Mesenchymal stem cell (in vitro differentiated cells and primary cell): Measurements from ENCODE around the gene ZNF396.

ENCODE experiments used
- DNase-seq: peaks from one replicate; pipeline ENCODE4 v3.0.0-alpha.2; 2013
- H2AFZ ChIP-seq: one replicate; pipeline ENCODE4 v1.6.1; 2013; ENCODE audit warnings: low read depth, mild to moderate bottlenecking, control low read depth, inconsistent platforms, low read length, moderate library complexity
- H2AK5ac ChIP-seq: 2 replicates; pipeline ENCODE4 v1.6.1; 2013; ENCODE audit warnings: low read length, moderate library complexity, mild to moderate bottlenecking, inconsistent platforms; ENCODE audit not compliant: severe bottlenecking
- H2BK120ac ChIP-seq: one replicate; pipeline ENCODE4 v1.6.1; 2013; ENCODE audit warnings: low read depth, mild to moderate bottlenecking, inconsistent platforms, low read length, moderate library complexity
- H2BK12ac ChIP-seq, 2 experiments: one replicate each; pipeline ENCODE4 v1.6.1; 2013; ENCODE audit warnings: inconsistent platforms in 2 of 2, low read length in 2 of 2, mild to moderate bottlenecking in 2 of 2, moderate library complexity in 2 of 2, control low read depth in 1 of 2
- H2BK15ac ChIP-seq: one replicate; pipeline ENCODE4 v1.6.1; 2013; ENCODE audit warnings: mild to moderate bottlenecking, low read depth, inconsistent platforms; ENCODE audit not compliant: poor library complexity, severe bottlenecking
- H2BK5ac ChIP-seq: 2 replicates; pipeline ENCODE4 v1.6.1; 2013; ENCODE audit warnings: low read depth, mild to moderate bottlenecking, low read length, control low read depth, inconsistent platforms; ENCODE audit not compliant: poor library complexity, severe bottlenecking
- H3K14ac ChIP-seq, 2 experiments: one replicate each; pipeline ENCODE4 v1.6.1; 2013; ENCODE audit warnings: inconsistent platforms in 2 of 2, low read length in 2 of 2, control low read depth in 1 of 2, mild to moderate bottlenecking in 1 of 2, moderate library complexity in 1 of 2
- H3K18ac ChIP-seq, 2 experiments: one replicate each; pipeline ENCODE4 v1.6.1; 2013; ENCODE audit warnings: inconsistent platforms in 2 of 2, low read length in 2 of 2, control low read depth in 1 of 2, low read depth in 1 of 2, mild to moderate bottlenecking in 1 of 2
- H3K23ac ChIP-seq, 2 experiments: one replicate each; pipeline ENCODE4 v1.6.1; 2013; ENCODE audit warnings: inconsistent platforms in 2 of 2, low read length in 2 of 2, mild to moderate bottlenecking in 2 of 2, moderate library complexity in 2 of 2, control low read depth in 1 of 2
- H3K27ac ChIP-seq: 2 replicates; pipeline ENCODE4 v1.5.1; 2013; ENCODE audit warnings: mild to moderate bottlenecking, moderate library complexity, low read length, control low read depth, inconsistent platforms; ENCODE audit not compliant: poor library complexity, severe bottlenecking
- H3K27me3 ChIP-seq, 2 experiments: 2 replicates each; pipeline versions ENCODE4 v1.6.1 to v1.7.0; 2013; ENCODE audit warnings: low read length in 2 of 2, mild to moderate bottlenecking in 2 of 2, moderate library complexity in 2 of 2, control low read depth in 1 of 2, inconsistent platforms in 1 of 2; ENCODE audit not compliant: control insufficient read depth in 1 of 2, insufficient read depth in 1 of 2
- H3K36me3 ChIP-seq, 2 experiments: 2 replicates each; pipeline versions ENCODE4 v1.6.1 to v1.7.0; 2013; ENCODE audit warnings: low read length in 2 of 2, control low read depth in 1 of 2, inconsistent platforms in 1 of 2, low read depth in 1 of 2, mild to moderate bottlenecking in 1 of 2; ENCODE audit not compliant: insufficient read depth in 2 of 2, control insufficient read depth in 1 of 2
- H3K4ac ChIP-seq, 2 experiments: one replicate each; pipeline ENCODE4 v1.6.1; 2013; ENCODE audit warnings: inconsistent platforms in 2 of 2, low read length in 2 of 2, mild to moderate bottlenecking in 2 of 2, moderate library complexity in 2 of 2, control low read depth in 1 of 2, low read depth in 1 of 2
- H3K4me1 ChIP-seq: 2 replicates; pipeline ENCODE4 v1.6.1; 2013; ENCODE audit warnings: low read depth, low read length, control low read depth; ENCODE audit not compliant: control insufficient read depth, insufficient read depth
- H3K4me2 ChIP-seq: 2 replicates; pipeline ENCODE4 v1.6.1; 2013; ENCODE audit warnings: low read length, mild to moderate bottlenecking, inconsistent platforms; ENCODE audit not compliant: poor library complexity, severe bottlenecking
- H3K4me3 ChIP-seq, 2 experiments: 2 replicates each; pipeline versions ENCODE4 v1.5.1 to v1.7.0; 2013; ENCODE audit warnings: low read length in 2 of 2, mild to moderate bottlenecking in 2 of 2, control low read depth in 1 of 2, low read depth in 1 of 2; ENCODE audit not compliant: insufficient read depth in 1 of 2
- H3K79me1 ChIP-seq: replicated peaks from 2 replicates; pipeline ENCODE4 v1.6.1; 2013; ENCODE audit warnings: mild to moderate bottlenecking, control low read depth, low read length, inconsistent platforms; ENCODE audit not compliant: poor library complexity, severe bottlenecking
- H3K9ac ChIP-seq: 2 replicates; pipeline ENCODE4 v1.7.0; 2013; ENCODE audit warnings: mild to moderate bottlenecking, low read length, moderate library complexity
- H3K9me3 ChIP-seq: 2 replicates; pipeline ENCODE4 v1.7.0; 2013; ENCODE audit warnings: mild to moderate bottlenecking, low read length; ENCODE audit not compliant: control insufficient read depth
- H4K8ac ChIP-seq: one replicate; pipeline ENCODE4 v1.6.1; 2013; ENCODE audit warnings: inconsistent platforms, mild to moderate bottlenecking, low read length, moderate library complexity
- H4K91ac ChIP-seq: one replicate; pipeline ENCODE4 v1.6.1; 2013; ENCODE audit warnings: mild to moderate bottlenecking, low read length, inconsistent platforms
- whole genome bisulfite sequencing: methylation state at CpG from one replicate; pipeline ENCODE4 v1.1.7; 2013; ENCODE audit warnings: mixed read lengths; 5-methylcytosine and 5-hydroxymethylcytosine counted together

ZNF396 gene

DNA sequence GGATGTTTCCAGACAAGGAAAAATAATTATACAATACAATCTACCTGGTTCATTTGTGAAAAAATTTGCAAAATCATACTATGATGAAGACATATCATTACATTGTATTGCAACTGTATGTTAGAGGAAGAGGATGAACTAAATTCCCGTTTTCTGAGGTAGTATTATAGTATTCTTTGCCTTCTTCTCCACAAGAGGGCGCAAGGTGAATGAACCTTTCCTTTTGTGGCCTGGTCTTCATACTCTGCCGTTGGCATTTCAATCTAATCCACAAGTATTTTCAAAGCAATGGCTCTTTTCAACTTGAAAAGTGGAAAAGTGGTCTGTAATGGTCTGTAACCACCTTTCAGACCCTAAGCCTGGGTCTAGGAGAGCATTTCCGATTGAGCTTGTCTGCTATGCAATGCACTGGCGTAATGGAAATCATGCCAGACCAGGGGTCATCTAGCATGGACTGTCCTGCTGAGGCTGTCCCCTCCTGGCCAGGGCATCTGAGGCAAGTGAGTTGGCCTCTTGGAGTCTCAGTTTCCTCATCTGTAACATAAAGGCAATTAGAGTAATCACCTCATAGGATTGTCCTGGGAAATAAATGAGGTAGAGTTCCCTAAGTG is 30.8 kb upstream of the ZNF396 start:
- Histone ChIP-seq H3K4me1 (peaks cover 6% of the 10 kb centered on the region), H3K27ac (no peak overlapping the region), H4K91ac (no peak overlapping the region), H3K79me1 (no peaks in the 10 kb centered on the region), H3K4ac (no peak overlapping the region), H2BK120ac (no peak overlapping the region), H4K8ac (no peak overlapping the region), H2BK12ac (no peak overlapping the region), H2AFZ (no peak overlapping the region), H3K14ac (no peak overlapping the region), H2BK15ac (no peak overlapping the region), H2AK5ac (no peak overlapping the region), H3K4me3 (no peak overlapping the region), H3K9me3 (no peaks in the 10 kb centered on the region), H3K27me3 (no peaks in the 10 kb centered on the region), H3K4me2 (no peak overlapping the region), H3K18ac (no peak overlapping the region), H2BK5ac (no peak overlapping the region), H3K9ac (peak overlapping the region; percentile 56), H3K36me3 (no peaks in the 10 kb centered on the region), H3K23ac (no peak overlapping the region)
- WGBS: 71% methylated on average over 2 of the region's 5 CpGs
- peak; percentile 77 for DNase-seq

GRCh38 chr18:35406666-35407065 is 29.5 kb upstream of the ZNF396 start:
- no peak overlapping the region for H3K4me3 ChIP-seq

GRCh38 chr18:35397976-35398375 is 20.8 kb upstream of the ZNF396 start:
- Histone ChIP-seq H4K91ac (no peak overlapping the region), H3K4me3 (no peak overlapping the region), H3K4me2 (no peak overlapping the region), H3K4ac (no peak overlapping the region), H3K23ac (no peak overlapping the region), H3K79me1 (no peaks in the 10 kb centered on the region), H3K36me3 (no peaks in the 10 kb centered on the region), H3K9me3 (no peaks in the 10 kb centered on the region), H3K4me1 (no peaks in the 10 kb centered on the region), H2BK12ac (peak overlapping the region in 1 of 2 experiments; percentile 37), H3K18ac (no peak overlapping the region), H4K8ac (no peak overlapping the region), H2BK120ac (no peak overlapping the region), H3K9ac (no peak overlapping the region), H2AFZ (no peak overlapping the region), H2AK5ac (no peak overlapping the region), H3K27ac (no peak overlapping the region), H2BK15ac (no peak overlapping the region), H2BK5ac (no peak overlapping the region), H3K27me3 (no peaks in the 10 kb centered on the region), H3K14ac (no peak overlapping the region)
- WGBS: 93% methylated on average over 2 of the region's 2 CpGs
- no peak for DNase-seq

More at GRCh38 chr18:35406666-35407065, 29.5 kb upstream of the ZNF396 start:
- Histone ChIP-seq H3K9ac (no peak overlapping the region), H3K36me3 (no peaks in the 10 kb centered on the region), H3K14ac (no peak overlapping the region), H2AFZ (no peak overlapping the region), H3K27me3 (no peaks in the 10 kb centered on the region), H3K79me1 (no peaks in the 10 kb centered on the region), H3K9me3 (no peaks in the 10 kb centered on the region), H3K23ac (no peak overlapping the region), H3K27ac (no peak overlapping the region), H2BK120ac (no peak overlapping the region), H2AK5ac (no peak overlapping the region), H2BK12ac (no peak overlapping the region), H4K91ac (no peak overlapping the region), H3K4me2 (no peak overlapping the region), H2BK5ac (no peak overlapping the region), H2BK15ac (no peak overlapping the region), H3K18ac (no peak overlapping the region), H3K4me1 (peaks cover 6% of the 10 kb centered on the region), H3K4ac (no peak overlapping the region), H4K8ac (no peak overlapping the region)
- no peak for DNase-seq
- 81% methylated on average over 6 of the region's 6 CpGs for WGBS

GRCh38 chr18:35393716-35394115 is 16.6 kb upstream of the ZNF396 start:
- Histone ChIP-seq H3K9ac (no peak overlapping the region), H3K9me3 (no peaks in the 10 kb centered on the region), H2AFZ (no peak overlapping the region), H3K79me1 (no peaks in the 10 kb centered on the region), H3K18ac (no peak overlapping the region), H3K23ac (no peak overlapping the region), H3K4me1 (no peaks in the 10 kb centered on the region), H2BK5ac (no peak overlapping the region), H4K91ac (no peak overlapping the region), H3K27ac (no peak overlapping the region), H3K36me3 (no peaks in the 10 kb centered on the region), H3K4me3 (no peak overlapping the region), H3K14ac (no peak overlapping the region), H2BK15ac (no peak overlapping the region), H2BK120ac (no peak overlapping the region), H4K8ac (no peak overlapping the region), H2AK5ac (no peak overlapping the region), H3K4me2 (no peak overlapping the region), H2BK12ac (no peak overlapping the region), H3K27me3 (no peaks in the 10 kb centered on the region), H3K4ac (no peak overlapping the region)
- DNase-seq: no peak
